Tibial nerve (tissue), 4 donors: ENCODE measurements around the gene RALGDS.

Source experiments
- CTCF ChIP-seq, 5 experiments: fragments of 200-600 bp in 3 of 5; fragments of 450-650 bp in 2 of 5; sonication (generic) in 3 of 5; IDR thresholded peaks; one replicate each; pipeline ENCODE4 v1.5.1; 2016 to 2019; ENCODE audit warnings: antibody characterized with exemption in 5 of 5, mild to moderate bottlenecking in 3 of 5, moderate library complexity in 2 of 5
- EP300 ChIP-seq, 2 donors: sonication (generic); formaldehyde crosslinking; IDR thresholded peaks; one replicate each; pipeline ENCODE4 v1.6.1; 2017; ENCODE audit warnings: antibody characterized with exemption in 2 of 2, mild to moderate bottlenecking in 1 of 2
- POLR2A ChIP-seq, 2 donors: fragments of 450-650 bp; IDR thresholded peaks; one replicate each; pipeline ENCODE4 v1.6.1; 2017; ENCODE audit warnings: antibody characterized with exemption in 2 of 2, mild to moderate bottlenecking in 2 of 2, moderate library complexity in 2 of 2

GRCh38 chr9:133154097-133154989, 33.3 kb upstream of the RALGDS start:
- TF ChIP-seq CTCF (IDR thresholded peaks at IDR 0.05) (no peak), EP300 (IDR thresholded peaks at IDR 0.05) (no peak), POLR2A (IDR thresholded peaks at IDR 0.05) (no peak)
